Type B pancreatic cell (in vitro differentiated cells): Measurements from ENCODE around the gene ADCY2. TPM values are rescaled to one million over a fixed set of nuclear protein-coding genes. Genes with fewer than 3 reads are reported as not detected.

Experiments used
- DNase-seq: peaks from one replicate; pipeline ENCODE4 v3.0.0; 2021; ENCODE audit warnings: mixed read lengths; ENCODE audit not compliant: unreplicated experiment; ENCODE audit errors: extremely low spot score
- H3K27ac Mint-ChIP-seq: 2 replicates; pipeline ENCODE4 v1.8.0; 2021; ENCODE audit warnings: mild to moderate bottlenecking, mixed read lengths
- H3K27me3 Mint-ChIP-seq: 2 replicates; pipeline ENCODE4 v1.8.0; 2021; ENCODE audit warnings: mixed read lengths
- H3K36me3 Mint-ChIP-seq: 2 replicates; pipeline ENCODE4 v1.8.0; 2021; ENCODE audit warnings: mixed read lengths
- H3K4me1 Mint-ChIP-seq: one replicate; pipeline ENCODE4 v1.8.0; 2021; ENCODE audit warnings: mixed read lengths; ENCODE audit not compliant: unreplicated experiment
- H3K4me3 Mint-ChIP-seq: 2 replicates; pipeline ENCODE4 v1.8.0; 2021; ENCODE audit warnings: mild to moderate bottlenecking, mixed read lengths
- H3K9me3 Mint-ChIP-seq: 2 replicates; pipeline ENCODE4 v1.8.0; 2021; ENCODE audit warnings: mixed read lengths
- total RNA-seq: library from RNA; stranded (reverse); gene quantifications from 2 replicates; pipeline ENCODE4 v1.2.1, GENCODE V29; 2021; ENCODE audit warnings: low replicate concordance
- TF ChIP-seq, protein P1 (sequence below): fragments of 200-600 bp; sonication (generic); conservative IDR thresholded peaks from 2 replicates; pipeline ENCODE4 v1.5.0; 2021; ENCODE audit warnings: antibody characterized with exemption, mild to moderate bottlenecking

Gene ADCY2
- total RNA-seq, 1 donor from 2014 or later: 79.7 TPM

GRCh38 chr5:7759257-7759871 is 363.4 kb downstream of the ADCY2 start:
- Mint-ChIP-seq H3K27me3 (peaks cover 33% of the 10 kb centered on the region), H3K4me3 (no peak overlapping the region), H3K27ac (no peak overlapping the region), H3K36me3 (peaks cover 13% of the 10 kb centered on the region), H3K4me1 (peaks cover 17% of the 10 kb centered on the region), H3K9me3 (no peaks in the 10 kb centered on the region)
- DNase-seq: no peak
- TF ChIP-seq, protein P1, sequence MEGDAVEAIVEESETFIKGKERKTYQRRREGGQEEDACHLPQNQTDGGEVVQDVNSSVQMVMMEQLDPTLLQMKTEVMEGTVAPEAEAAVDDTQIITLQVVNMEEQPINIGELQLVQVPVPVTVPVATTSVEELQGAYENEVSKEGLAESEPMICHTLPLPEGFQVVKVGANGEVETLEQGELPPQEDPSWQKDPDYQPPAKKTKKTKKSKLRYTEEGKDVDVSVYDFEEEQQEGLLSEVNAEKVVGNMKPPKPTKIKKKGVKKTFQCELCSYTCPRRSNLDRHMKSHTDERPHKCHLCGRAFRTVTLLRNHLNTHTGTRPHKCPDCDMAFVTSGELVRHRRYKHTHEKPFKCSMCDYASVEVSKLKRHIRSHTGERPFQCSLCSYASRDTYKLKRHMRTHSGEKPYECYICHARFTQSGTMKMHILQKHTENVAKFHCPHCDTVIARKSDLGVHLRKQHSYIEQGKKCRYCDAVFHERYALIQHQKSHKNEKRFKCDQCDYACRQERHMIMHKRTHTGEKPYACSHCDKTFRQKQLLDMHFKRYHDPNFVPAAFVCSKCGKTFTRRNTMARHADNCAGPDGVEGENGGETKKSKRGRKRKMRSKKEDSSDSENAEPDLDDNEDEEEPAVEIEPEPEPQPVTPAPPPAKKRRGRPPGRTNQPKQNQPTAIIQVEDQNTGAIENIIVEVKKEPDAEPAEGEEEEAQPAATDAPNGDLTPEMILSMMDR: no peak

DNA sequence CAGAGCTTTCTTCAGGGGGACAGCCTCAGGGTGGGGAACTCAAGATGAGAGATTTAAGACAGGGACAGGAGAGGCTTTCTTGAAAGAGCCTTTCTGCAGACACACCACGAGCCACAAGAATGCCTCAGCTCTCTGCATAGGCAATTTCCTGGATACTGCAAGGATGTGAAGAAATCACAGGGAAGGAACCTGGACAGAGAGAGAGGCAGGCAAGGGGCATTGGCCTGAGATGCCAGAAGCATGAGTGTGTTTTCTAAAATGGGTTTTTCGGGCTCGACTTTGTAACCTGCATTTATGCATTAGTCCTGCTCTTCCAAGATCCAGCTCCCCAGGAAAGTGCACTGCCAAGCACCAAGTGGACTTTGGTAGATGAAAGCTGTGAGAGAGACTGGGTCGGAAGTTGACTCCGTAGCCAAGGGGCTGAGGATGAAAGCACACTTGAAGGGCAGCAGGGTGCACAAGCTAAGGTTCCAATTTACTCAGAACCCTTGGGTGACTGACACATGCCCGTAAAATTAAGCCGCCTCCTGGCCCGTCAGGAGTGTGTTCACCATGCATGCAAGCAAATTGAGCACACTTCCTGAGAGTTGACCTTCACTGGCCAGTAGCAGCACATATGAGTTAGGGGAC is 364.1 kb downstream of the ADCY2 start:
- no peak overlapping the region for H3K4me3 Mint-ChIP-seq
- H3K36me3 Mint-ChIP-seq: peaks cover 13% of the 10 kb centered on the region
- no peak for DNase-seq

GRCh38 chr5:7762267-7762666 is 366.3 kb downstream of the ADCY2 start:
- Mint-ChIP-seq H3K27me3 (peaks cover 19% of the 10 kb centered on the region), H3K4me3 (no peak overlapping the region), H3K9me3 (no peaks in the 10 kb centered on the region), H3K4me1 (peaks cover 5% of the 10 kb centered on the region), H3K27ac (no peak overlapping the region), H3K36me3 (peaks cover 6% of the 10 kb centered on the region)
- no peak for DNase-seq
- TF ChIP-seq, protein P1: no peak

More for the DNA sequence above, 364.1 kb downstream of the ADCY2 start:
- peaks cover 29% of the 10 kb centered on the region for H3K27me3 Mint-ChIP-seq
- H3K27ac Mint-ChIP-seq: no peak overlapping the region
- H3K9me3 Mint-ChIP-seq: no peaks in the 10 kb centered on the region
- H3K4me1 Mint-ChIP-seq: peaks cover 15% of the 10 kb centered on the region
- TF ChIP-seq, protein P1: no peak

GRCh38 chr5:7763621-7764072 is 367.7 kb downstream of the ADCY2 start:
- peaks cover under 1% of the 10 kb centered on the region for H3K36me3 Mint-ChIP-seq
- H3K4me1 Mint-ChIP-seq: peaks cover 5% of the 10 kb centered on the region
- H3K27me3 Mint-ChIP-seq: peaks cover 11% of the 10 kb centered on the region
- TF ChIP-seq, protein P1: no peak
- H3K4me3 Mint-ChIP-seq: no peak overlapping the region
- no peak for DNase-seq
- peak overlapping the region; percentile 9 for H3K27ac Mint-ChIP-seq
- H3K9me3 Mint-ChIP-seq: no peaks in the 10 kb centered on the region

- H3K27ac Mint-ChIP-seq: no peak overlapping the region
- no peaks in the 10 kb centered on the region for H3K36me3 Mint-ChIP-seq
- TF ChIP-seq, protein P1: no peak
- no peaks in the 10 kb centered on the region for H3K9me3 Mint-ChIP-seq
- H3K27me3 Mint-ChIP-seq: peaks cover 11% of the 10 kb centered on the region
- H3K4me3 Mint-ChIP-seq: no peak overlapping the region
- H3K4me1 Mint-ChIP-seq: peaks cover 5% of the 10 kb centered on the region
- DNase-seq: no peak
Measured at GRCh38 chr5:7764452-7764851, 368.5 kb downstream of the ADCY2 start.
